ENCODE data around the gene CASP3.
"Not testable (repeated sequence)": the region's sequence is repeated elsewhere in the genome, so short reads cannot be mapped to it uniquely, and the experiment has no call there.

Gene CASP3

GRCh38 chr4:184596617-184597185 lies 52.5 kb downstream of the CASP3 start:
- no peak for DNase-seq (ENCODE audit: low read depth, low spot score)
- H3K4me3 ChIP-seq (ENCODE audit: low read depth, low read length): no peak overlapping the region
- in situ Hi-C loops (cut with HindIII; ENCODE audit: low sequenced_read_pairs): no loop called here
- no peak for TF ChIP-seq CTCF (IDR thresholded peaks at IDR 0.05; ENCODE audit: low read depth, low read length)

GRCh38 chr4:184596044-184596616 lies 53.1 kb downstream of the CASP3 start:
- TF ChIP-seq CTCF (IDR thresholded peaks at IDR 0.05; ENCODE audit: low read depth, low read length): no peak
- no peak overlapping the region for H3K4me3 ChIP-seq (ENCODE audit: low read depth, low read length)
- DNase-seq (ENCODE audit: low read depth, low spot score): no peak
- in situ Hi-C loops (cut with HindIII; ENCODE audit: low sequenced_read_pairs): no loop called here

- in situ Hi-C loops (cut with HindIII; ENCODE audit: low sequenced_read_pairs): no loop called here
- TF ChIP-seq CTCF (IDR thresholded peaks at IDR 0.05; ENCODE audit: low read depth, low read length): no peak
- no peak overlapping the region for H3K4me3 ChIP-seq (ENCODE audit: low read depth, low read length)
- no peak for DNase-seq (ENCODE audit: low read depth, low spot score)
Observed at GRCh38 chr4:184595430-184595829, 53.8 kb downstream of the CASP3 start.

GRCh38 chr4:184593461-184593860 lies 55.8 kb downstream of the CASP3 start:
- TF ChIP-seq CTCF (IDR thresholded peaks at IDR 0.05; ENCODE audit: low read depth, low read length): no peak
- no peak for DNase-seq (ENCODE audit: low read depth, low spot score)
- in situ Hi-C loops (cut with HindIII; ENCODE audit: low sequenced_read_pairs): no loop called here
- H3K4me3 ChIP-seq (ENCODE audit: low read depth, low read length): no peak overlapping the region

GRCh38 chr4:184591747-184592270 lies 57.4 kb downstream of the CASP3 start:
- in situ Hi-C loops (cut with HindIII; ENCODE audit: low sequenced_read_pairs); H3K4me3 ChIP-seq (ENCODE audit: low read depth, low read length): not testable (repeated sequence)

GRCh38 chr4:184591070-184591677 lies 58.1 kb downstream of the CASP3 start:
- in situ Hi-C loops (cut with HindIII; ENCODE audit: low sequenced_read_pairs): no loop called here
- no peak for TF ChIP-seq CTCF (IDR thresholded peaks at IDR 0.05; ENCODE audit: low read depth, low read length)
- no peak overlapping the region for H3K4me3 ChIP-seq (ENCODE audit: low read depth, low read length)
- DNase-seq (ENCODE audit: low read depth, low spot score): no peak

More at GRCh38 chr4:184591747-184592270, 57.4 kb downstream of the CASP3 start:
- DNase-seq (ENCODE audit: low read depth, low spot score): not testable (repeated sequence)

- DNase-seq (ENCODE audit: low read depth, low spot score): no peak
- no peak for TF ChIP-seq CTCF (IDR thresholded peaks at IDR 0.05; ENCODE audit: low read depth, low read length)
- in situ Hi-C loops (cut with HindIII; ENCODE audit: low sequenced_read_pairs): no loop called here
- H3K4me3 ChIP-seq (ENCODE audit: low read depth, low read length): no peak overlapping the region
Observed at GRCh38 chr4:184590196-184590595, 59.1 kb downstream of the CASP3 start.

Data from astrocyte of the spinal cord (primary cell).